ENCODE measurements around the gene CDKAL1. TPM values are rescaled to one million over a fixed set of nuclear protein-coding genes. Genes with fewer than 3 reads are reported as not detected.

The CDKAL1 gene
- total RNA-seq, 4 donors from 2014 or later, result 24.7 to 32.8 (median 29.8) TPM

DNA sequence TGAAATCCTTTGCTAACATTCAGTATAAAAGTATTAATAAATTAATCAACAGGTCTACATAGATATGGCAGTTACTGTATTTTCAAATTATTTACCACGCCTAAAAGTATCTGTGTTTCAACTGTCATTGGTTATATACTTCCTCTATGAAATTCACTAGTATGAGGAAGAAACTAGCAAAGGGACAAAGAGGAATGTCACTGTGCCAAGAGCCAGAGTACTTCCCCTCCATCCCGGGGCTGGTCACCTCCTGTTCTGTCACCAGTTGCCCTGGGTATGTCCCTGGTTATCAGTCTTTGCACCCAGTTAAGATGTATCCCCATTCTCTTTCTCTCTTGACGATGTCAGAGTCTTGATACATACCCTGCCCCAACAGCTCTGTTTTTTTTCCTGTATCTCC is 582.5 kb downstream of the CDKAL1 start:
- H3K27ac ChIP-seq, result no peak overlapping the region
- 89 to 94% methylated on average over 3 of the region's 3 CpGs for WGBS, 2 donors
- no peaks in the 10 kb centered on the region for H3K36me3 ChIP-seq
- H3K9me3 ChIP-seq, result no peaks in the 10 kb centered on the region
- H3K4me1 ChIP-seq, result peaks cover 0 to 10% of the 10 kb centered on the region in 2 donors
- intact Hi-C loops (cut with DNase I), result no loop called here
- no peaks in the 10 kb centered on the region for H3K27me3 ChIP-seq
- TF ChIP-seq, protein P1, sequence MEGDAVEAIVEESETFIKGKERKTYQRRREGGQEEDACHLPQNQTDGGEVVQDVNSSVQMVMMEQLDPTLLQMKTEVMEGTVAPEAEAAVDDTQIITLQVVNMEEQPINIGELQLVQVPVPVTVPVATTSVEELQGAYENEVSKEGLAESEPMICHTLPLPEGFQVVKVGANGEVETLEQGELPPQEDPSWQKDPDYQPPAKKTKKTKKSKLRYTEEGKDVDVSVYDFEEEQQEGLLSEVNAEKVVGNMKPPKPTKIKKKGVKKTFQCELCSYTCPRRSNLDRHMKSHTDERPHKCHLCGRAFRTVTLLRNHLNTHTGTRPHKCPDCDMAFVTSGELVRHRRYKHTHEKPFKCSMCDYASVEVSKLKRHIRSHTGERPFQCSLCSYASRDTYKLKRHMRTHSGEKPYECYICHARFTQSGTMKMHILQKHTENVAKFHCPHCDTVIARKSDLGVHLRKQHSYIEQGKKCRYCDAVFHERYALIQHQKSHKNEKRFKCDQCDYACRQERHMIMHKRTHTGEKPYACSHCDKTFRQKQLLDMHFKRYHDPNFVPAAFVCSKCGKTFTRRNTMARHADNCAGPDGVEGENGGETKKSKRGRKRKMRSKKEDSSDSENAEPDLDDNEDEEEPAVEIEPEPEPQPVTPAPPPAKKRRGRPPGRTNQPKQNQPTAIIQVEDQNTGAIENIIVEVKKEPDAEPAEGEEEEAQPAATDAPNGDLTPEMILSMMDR (IDR thresholded peaks at IDR 0.05), result no peak
- TF ChIP-seq POLR2A (IDR thresholded peaks at IDR 0.05), result no peak
- no peak for DNase-seq
- H3K4me3 ChIP-seq (replicated peaks in 1 of 3), result no peak overlapping the region

DNA sequence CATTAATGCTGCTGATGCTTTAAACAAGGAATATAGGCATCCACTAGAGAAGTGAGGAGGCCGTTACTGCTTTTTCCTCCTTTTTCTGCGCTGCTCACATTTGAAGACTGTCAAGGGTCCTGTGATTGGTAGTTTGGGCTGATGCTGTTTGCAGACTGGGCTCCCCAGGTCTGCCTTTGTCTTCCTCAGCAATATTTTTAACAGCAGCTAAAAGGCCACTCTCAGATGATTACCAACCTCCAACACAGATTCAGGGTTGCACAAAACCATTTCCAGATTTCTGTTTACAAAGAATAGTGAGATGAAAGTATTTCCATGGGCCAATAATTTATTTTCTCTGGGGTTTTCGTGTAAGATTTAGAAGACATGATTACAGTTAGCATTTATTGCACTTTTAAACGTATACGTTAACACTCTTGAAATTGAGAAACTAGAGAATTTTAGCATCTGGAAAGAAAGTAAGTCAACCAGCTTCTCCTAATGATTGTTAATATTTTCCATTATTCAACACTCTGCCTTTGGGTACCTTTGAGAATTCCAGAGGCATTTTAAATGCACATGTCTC is 584.0 kb downstream of the CDKAL1 start:
- Histone ChIP-seq H3K4me1 (peaks cover 0 to 8% of the 10 kb centered on the region in 2 donors), H3K9me3 (no peaks in the 10 kb centered on the region), H3K4me3 (replicated peaks in 1 of 3) (no peak overlapping the region), H3K27me3 (no peaks in the 10 kb centered on the region), H3K36me3 (no peaks in the 10 kb centered on the region), H3K27ac (no peak overlapping the region)
- WGBS, 2 donors, result 96 to 97% methylated on average over 5 of the region's 5 CpGs
- no peak for TF ChIP-seq POLR2A (IDR thresholded peaks at IDR 0.05)
- DNase-seq, result no peak
- intact Hi-C loops (cut with DNase I), result no loop called here

DNA sequence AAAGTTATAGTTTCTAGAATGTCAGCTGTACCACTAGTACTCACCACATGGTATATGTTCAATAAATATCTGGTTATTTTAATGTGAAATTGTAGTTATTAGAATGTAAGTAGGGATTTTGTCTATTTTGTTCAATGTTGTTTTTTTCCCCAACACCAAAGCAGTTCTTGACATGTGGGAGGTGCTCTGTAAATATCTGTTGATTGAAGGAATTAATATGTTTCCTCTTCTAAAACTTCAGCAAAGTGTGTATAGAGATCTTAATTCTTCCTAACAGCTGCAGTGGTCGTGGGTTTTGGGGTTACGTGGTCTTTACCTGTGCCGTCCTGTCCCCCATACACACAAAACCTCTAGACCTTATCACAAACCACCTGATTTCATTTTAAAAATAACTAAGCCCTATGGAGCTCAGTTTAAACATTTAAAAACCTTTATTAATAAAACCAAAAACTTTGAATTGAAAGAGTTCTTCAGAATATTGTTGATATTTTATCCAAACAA is 587.4 kb downstream of the CDKAL1 start:
- DNase-seq, result no peak
- no peaks in the 10 kb centered on the region for H3K27me3 ChIP-seq
- no peaks in the 10 kb centered on the region for H3K9me3 ChIP-seq
- H3K4me3 ChIP-seq (replicated peaks in 1 of 3), result no peak overlapping the region
- no peaks in the 10 kb centered on the region for H3K36me3 ChIP-seq
- WGBS, 2 donors, result 93 to 96% methylated on average over 3 of the region's 3 CpGs
- H3K4me1 ChIP-seq, result no peaks in the 10 kb centered on the region
- no peak overlapping the region for H3K27ac ChIP-seq
- intact Hi-C loops (cut with DNase I), result no loop called here
- no peak for TF ChIP-seq POLR2A (IDR thresholded peaks at IDR 0.05)
- TF ChIP-seq, protein P1 (IDR thresholded peaks at IDR 0.05), result no peak

DNA sequence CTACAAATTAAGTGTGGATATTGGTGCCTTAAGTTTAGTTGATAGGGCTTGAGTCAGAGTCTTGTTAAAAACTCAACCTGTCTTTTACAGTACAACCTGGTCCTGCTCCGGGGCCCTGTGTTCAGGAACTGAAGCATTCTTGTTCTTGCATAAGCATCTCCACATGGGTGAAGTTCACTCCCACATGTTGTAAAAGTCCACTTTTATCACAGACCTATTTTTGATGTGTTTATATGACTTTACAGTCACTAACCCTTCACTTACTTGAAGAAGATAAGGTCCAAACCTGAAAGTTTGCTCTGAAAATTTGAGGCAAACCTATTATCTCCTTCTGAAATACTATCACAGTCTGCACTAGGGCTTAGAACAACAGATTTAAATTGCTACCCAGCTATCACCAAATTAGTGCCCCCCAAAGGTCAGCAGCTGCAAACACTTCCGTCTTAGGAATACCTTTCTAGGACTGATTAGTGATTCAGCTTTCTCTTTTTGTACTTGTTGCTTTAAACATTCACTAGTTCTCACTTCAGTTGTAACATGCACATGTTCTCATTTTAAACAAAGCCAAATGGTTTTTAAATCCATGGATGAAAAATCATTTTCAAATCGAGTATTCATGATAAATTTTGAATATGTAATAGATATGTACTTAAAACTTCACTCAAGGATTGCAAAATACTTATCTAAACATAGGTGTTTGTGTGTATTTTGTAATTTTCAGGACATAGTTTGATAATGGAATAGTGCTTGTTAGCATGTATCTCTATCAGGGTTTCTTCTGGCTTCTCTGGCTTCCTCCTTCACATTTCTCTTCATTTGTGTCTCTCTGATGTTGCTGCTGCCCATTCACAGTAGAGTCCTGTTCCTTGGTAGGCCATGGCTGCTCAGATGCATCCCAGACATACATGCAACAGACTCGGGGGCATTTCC is 589.5 kb downstream of the CDKAL1 start:
- 85 to 86% methylated on average over 4 of the region's 4 CpGs for WGBS, 2 donors
- no peaks in the 10 kb centered on the region for H3K4me1 ChIP-seq
- no peaks in the 10 kb centered on the region for H3K9me3 ChIP-seq
- no peak overlapping the region for H3K4me3 ChIP-seq (replicated peaks in 1 of 3)
- DNase-seq, result no peak
- no peak overlapping the region for H3K27ac ChIP-seq
- intact Hi-C loops (cut with DNase I), result no loop called here
- no peaks in the 10 kb centered on the region for H3K36me3 ChIP-seq
- no peak for TF ChIP-seq POLR2A (IDR thresholded peaks at IDR 0.05)
- TF ChIP-seq, protein P1 (IDR thresholded peaks at IDR 0.05), result no peak
- H3K27me3 ChIP-seq, result no peaks in the 10 kb centered on the region

DNA sequence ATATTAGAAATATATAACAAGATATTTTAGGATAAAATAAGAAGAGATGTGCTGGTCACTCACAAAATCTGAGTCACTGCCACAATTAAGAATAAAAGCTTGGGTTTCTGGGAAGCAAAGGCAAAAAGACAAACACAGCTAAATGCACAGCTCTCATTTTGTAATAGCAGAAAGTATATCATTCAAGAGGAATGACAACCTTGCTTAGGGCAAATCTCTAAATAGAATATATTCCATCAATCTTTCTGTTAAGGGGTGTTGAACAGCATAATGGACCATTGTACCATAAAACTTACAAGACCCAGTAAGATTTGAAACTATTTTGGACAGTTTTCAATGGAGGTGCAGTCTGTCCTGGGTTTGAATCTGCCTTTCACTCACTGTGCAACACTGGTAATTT is 594.3 kb downstream of the CDKAL1 start:
- no peaks in the 10 kb centered on the region for H3K27me3 ChIP-seq
- no peaks in the 10 kb centered on the region for H3K4me1 ChIP-seq
- H3K4me3 ChIP-seq (replicated peaks in 1 of 3), result no peak overlapping the region
- no peak for DNase-seq
- intact Hi-C loops (cut with DNase I), result no loop called here
- H3K36me3 ChIP-seq, result no peaks in the 10 kb centered on the region
- H3K27ac ChIP-seq, result no peak overlapping the region
- H3K9me3 ChIP-seq, result no peaks in the 10 kb centered on the region
- TF ChIP-seq, protein P1 (IDR thresholded peaks at IDR 0.05), result no peak
- TF ChIP-seq POLR2A (IDR thresholded peaks at IDR 0.05), result no peak
